HS-5 (cell line): ENCODE results near the gene HLA-DQA1.
"Not testable (repeated sequence)": the region's sequence is repeated elsewhere in the genome, so short reads cannot be mapped to it uniquely, and the experiment has no call there.

Experiments used
- DNase-seq: peaks from one replicate; pipeline ENCODE4 v3.0.0-alpha.2; 2012; ENCODE audit warnings: low read depth

The HLA-DQA1 gene

DNA sequence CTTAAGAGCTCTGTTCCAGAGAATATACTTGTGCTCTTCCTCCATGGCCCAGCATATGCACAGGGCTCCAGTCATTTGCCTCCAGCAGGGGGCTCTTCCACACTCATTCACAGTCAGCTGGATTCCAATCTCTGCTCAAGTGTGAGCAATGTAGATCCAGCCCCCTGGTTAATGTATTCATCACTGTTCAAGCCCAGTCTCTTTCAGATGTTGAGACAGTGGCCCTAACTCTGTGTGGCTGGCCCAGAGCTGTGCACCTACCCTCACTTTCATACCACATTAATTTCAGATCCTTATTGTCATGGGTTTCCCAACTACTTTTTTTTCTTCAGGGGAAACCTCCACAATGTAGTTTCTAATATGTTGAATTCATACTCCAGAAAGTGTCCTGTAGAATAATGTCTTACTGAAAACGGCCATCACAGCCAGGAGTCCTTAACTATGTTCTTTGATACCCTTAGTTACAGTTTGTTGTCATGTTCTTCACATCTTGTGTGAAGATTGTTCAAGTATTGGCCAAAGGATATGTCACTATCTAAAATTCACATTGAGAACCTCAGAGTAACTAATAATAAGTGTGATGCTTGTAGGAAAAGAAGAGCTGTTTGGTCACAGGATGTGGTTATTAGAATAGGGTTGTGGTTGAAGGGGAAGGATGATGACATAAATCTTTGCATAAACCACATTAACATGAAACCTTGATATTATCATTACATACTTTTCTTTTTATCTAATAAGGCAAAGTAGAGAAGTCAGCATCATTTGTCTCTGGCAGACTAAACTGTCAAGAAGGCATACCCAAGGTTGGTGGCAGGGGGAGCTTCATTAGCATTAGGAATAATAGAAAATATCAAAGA lies 14.4 kb upstream of the HLA-DQA1 start:
- no peak for DNase-seq

DNA sequence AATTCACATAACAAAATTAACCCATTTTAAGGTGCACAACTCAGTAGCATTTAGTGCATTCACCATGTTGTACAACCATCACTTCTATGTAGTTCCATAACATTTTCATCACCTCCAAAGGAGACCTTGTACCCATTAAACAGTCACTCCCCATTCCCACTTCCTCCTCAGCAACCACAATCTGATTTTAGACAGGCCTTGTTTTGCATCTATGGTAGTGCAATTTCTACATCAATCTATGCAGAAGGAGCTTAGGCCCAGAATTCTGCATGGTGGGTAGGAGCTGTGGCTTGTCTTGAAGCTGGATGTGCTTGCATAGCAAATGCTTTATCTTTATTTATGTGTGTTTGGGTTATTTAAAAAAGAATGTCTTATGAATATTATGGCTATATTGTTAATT lies 13.5 kb upstream of the HLA-DQA1 start:
- no peak for DNase-seq

DNA sequence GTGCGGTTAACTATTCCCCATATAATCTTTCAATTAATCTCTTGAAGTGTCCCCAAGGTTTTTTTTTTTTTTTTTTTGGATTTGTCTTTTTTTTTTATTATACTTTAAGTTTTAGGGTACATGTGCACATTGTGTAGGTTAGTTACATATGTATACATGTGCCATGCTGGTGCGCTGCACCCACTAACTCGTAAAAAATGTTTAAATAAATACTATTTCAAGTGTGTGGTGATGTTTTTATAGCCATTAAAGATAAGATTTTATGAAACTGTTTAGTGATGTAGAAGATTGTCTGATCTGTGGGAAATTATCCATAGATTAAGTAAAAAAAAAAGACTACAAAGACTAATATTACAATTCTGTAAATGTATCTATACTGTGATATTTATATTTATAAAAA lies 12.6 kb upstream of the HLA-DQA1 start:
- no peak for DNase-seq

DNA sequence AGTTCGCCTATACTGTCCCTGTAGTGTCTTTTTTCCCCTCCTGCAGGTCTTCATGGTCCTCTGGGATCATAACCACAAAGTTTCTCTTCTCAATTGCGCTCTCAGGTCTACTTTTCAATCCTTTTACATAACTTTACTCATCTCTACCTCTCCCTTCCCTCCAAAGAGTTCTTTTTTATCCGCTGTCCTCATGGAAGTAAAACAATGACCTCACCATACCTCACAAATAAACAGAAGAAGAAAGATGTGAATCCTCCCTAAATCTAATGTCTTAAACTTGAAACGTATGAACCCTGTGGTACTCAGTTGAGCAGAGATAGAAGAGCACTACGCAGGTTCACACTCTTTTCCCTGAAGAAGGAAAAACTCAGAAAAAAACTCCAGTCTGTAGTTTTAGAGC lies 12.1 kb upstream of the HLA-DQA1 start:
- no peak for DNase-seq

DNA sequence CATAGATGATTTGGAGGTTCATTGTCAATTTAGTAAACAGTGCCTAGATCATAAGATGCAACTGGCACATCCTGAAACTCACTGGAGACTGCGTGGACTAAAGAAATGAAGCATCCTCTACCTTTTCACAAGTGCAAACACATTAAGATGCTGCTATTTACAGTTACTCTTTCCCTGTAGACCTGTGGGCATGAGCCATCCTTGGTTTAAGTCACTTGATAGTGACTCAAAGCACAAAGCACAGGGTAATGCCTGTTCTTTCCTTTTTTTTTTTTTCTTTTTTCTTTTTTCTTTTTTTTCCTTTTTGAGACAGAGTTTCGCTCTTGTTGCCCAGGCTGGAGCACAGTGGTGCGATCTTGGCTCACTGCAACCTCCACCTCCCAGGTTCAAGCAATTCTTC lies 10.0 kb upstream of the HLA-DQA1 start:
- DNase-seq = no peak

DNA sequence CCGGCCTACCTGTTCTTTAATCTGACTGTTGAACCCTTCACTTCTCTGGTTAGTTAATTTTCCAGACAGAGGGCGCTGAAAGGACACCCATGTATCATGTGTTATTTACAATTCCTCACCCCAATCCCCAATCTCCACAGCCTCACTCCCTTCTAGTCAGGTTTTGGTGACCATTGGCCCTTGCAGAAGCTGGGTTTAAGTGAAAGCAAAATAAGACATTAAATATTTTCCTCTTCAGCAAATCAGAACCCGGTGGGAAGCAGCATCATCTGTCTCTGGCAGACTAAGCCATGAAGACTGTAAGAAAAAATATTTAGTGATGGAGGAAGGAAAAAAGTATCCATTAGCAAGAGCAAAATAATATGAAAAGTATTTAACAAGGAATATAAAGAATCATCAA lies 9.4 kb upstream of the HLA-DQA1 start:
- no peak for DNase-seq

DNA sequence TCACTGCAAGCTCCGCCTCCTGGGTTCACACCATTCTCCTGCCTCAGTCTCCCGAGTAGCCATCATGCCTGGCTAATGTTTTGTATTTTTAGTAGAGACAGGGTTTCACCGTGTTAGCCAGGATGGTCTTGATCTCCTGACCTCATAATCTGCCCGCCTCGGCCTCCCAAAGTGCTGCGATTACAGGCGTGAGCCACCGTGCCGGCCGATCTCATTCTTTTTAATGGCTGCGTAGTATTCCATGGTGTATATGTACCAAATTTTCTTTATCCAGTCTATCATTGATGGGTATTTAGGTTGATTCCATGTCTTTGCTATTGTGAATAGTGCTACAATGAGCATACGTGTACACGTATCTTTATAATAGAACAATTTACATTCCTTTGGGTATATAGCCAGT lies 7.4 kb upstream of the HLA-DQA1 start:
- DNase-seq = not testable (repeated sequence)

DNA sequence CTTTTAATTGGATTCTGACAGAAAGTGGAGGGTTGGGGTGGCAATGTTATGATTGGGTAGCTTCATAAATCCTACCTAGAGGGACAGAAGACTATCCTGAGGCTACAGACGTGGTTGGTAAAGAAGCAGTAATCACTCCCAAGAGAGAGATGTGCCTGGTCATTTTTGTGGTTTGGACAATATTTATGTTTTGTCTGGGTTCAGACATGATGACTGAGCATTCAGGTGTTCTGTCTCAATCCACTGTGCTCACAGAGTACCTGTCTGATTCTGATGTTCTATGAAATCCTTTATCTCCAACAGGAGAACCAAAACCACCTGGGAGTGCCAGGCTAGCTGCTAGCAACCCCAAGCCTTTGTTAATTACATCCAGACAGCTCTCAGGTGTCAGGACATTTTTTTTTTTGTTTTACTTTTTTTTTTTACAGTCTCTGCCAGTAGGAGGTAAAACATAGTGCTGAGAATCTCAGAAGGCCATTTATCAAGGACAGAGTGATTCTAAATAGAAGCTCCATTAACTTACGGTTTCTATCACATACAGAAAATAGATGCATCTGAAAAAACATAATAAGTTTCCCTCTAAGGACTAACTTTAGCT lies 1.6 kb upstream of the HLA-DQA1 start:
- DNase-seq = no peak

DNA sequence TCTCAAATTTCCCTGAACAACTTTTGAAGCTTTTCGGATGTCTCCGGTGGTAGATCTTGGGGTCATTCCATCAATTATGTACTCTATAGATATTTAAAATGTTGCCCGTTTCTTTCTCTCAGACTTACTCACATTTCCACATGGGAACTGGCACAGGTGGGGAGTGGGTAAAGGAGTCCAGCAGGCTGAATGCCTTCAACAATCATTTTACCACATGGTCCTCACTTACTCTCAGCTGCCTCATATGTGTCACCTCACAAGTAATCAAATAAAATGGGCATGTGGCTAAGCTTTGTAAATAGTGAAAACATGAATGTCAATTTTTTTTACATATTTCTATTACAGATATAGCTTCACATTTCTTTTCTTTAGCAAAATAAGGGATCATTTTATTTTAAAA lies 677 bp downstream of the HLA-DQA1 start:
- no peak for DNase-seq

DNA sequence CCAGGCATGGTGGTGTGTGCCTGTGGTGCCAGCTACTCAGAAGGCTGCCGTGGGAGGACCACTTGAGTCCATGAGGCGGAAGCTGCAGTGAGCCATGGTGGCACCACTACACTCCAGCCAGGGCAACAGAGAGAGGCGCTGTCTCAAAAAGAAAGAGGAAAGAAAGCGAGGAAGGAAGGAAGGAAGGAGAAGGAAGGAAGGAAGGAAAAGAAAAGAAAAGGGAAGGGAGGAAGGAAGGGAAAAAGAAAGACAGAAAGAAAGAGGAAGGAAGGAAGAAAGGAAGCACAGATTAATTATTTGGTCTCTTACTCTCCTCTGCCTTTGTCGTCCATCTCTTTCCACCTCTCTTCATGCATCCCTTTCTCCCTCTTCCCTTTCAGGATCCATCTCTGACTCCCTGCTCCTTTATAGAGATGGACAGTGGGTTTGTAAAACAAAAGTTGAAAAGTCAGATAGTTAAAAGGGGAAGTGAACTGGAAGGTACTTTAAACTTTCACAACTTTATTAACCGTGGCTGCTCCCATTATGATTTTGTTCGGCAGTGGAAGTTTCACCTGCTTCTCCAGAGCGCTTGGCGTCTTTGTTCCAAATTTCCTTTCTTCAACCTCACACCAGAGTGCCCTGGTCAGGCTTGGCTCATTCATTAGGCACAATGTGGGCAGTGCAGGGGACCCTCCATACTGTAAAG lies 1.5 kb downstream of the HLA-DQA1 start:
- DNase-seq = no peak

DNA sequence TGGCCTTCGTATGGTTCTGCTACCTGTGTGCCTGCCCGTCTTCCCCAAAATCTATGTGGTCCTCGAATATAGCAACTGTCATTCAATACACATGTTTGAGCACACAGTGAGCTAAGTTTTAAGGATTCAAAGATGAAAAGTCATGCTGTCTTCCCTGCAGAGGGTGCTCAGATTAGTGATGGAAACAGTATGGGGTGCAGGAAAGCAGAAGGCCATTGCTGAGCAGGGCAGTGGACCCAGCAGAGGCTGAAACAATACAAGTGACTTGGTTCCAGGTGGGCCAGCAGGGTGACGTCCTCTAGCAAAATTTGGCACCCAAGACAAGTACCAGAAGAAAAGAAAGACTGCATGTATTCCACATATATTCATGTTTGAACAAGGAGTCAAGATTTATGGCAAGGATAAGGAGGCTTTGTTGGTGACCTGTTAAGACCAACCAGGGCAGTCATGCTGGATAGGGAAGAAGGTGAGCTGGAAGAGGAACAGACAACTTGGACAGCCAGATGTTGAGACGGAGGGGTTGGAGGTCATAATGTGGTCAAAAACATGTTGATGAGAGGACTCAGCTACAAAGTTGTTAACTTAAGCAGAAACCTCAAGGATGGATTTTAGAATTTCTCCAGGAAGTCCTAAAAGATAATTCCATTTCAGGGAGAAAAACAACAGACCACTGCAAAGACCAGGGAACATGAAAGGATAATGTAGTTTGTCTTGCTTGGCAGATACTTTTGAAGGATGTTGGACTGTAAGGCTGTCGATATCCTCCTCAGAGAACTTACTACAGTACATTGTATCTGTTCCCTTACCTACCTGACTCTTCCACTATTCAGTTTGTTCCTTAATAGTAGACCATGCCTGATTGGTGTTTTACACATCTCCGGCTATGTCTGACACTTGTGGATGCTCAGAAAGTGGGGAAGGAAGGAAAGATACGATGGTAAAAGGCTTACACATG lies 2.5 kb downstream of the HLA-DQA1 start:
- no peak for DNase-seq

DNA sequence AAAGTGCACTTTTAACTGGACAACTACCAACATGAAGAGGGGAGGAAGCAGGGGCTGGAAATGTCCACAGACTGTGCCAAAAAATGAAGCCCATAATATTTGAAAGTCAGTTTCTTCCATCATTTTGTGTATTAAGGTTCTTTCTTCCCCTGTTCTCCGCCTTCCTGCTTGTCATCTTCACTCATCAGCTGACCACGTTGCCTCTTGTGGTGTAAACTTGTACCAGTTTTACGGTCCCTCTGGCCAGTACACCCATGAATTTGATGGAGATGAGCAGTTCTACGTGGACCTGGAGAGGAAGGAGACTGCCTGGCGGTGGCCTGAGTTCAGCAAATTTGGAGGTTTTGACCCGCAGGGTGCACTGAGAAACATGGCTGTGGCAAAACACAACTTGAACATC lies 3.9 kb downstream of the HLA-DQA1 start:
- DNase-seq = no peak

DNA sequence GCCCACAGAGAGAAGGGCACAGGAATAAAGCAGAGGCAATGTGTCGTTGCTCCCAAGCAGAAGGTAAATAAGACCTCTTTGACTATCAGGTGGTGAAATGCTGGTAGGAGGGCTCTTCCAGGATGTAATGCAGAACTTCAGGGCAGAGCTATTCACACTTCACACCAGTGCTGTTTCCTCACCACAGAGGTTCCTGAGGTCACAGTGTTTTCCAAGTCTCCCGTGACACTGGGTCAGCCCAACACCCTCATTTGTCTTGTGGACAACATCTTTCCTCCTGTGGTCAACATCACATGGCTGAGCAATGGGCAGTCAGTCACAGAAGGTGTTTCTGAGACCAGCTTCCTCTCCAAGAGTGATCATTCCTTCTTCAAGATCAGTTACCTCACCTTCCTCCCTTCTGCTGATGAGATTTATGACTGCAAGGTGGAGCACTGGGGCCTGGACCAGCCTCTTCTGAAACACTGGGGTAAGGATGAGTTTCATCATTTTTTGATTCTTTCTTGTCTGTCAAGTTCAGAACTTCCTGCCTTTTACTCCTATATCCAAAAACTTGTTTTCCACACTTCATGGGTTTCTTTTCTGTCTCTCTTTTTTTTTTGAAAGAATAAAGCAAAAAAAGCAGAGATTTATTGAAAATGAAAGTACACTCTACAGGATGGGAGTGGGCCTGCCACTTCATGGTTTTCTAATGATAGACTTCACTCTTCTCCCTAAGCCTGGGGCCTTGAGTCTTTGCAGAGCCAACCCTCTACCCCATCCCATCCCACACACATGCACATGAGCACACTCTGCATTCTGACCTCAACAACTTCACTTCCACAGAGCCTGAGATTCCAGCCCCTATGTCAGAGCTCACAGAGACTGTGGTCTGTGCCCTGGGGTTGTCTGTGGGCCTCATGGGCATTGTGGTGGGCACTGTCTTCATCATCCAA lies 4.8 kb downstream of the HLA-DQA1 start:
- DNase-seq = not testable (repeated sequence)

DNA sequence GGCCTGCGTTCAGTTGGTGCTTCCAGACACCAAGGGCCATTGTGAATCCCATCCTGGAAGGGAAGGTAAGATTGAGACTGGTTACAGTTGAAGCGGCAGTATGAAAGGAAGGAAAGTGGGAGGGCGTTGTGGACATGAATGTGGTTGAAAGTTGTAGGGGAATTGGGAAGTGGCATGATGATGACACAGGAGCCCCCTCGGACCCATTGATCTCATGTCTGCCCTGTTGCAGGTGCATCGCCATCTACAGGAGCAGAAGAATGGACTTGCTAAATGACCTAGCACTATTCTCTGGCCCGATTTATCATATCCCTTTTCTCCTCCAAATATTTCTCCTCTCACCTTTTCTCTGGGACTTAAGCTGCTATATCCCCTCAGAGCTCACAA lies 5.5 kb downstream of the HLA-DQA1 start:
- DNase-seq = no peak

DNA sequence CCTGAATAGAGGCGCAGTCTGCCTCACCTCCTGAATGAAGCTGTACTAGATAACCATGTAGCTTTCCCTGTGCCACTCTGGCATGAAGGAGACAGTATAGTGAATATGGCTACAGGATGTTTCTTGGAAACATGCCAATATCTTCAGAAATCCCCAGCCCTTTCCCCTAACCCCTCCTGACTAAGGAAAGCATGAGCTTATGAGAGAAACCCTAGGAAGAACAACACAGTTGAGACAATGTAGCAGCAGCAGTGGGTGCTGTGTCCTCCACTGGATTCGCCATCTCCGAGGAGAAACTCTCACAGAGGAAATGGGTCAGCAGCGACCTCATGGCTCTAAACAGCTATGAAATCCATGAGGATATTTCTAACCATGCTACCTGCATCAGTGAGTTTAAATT lies 6.7 kb downstream of the HLA-DQA1 start:
- no peak for DNase-seq

DNA sequence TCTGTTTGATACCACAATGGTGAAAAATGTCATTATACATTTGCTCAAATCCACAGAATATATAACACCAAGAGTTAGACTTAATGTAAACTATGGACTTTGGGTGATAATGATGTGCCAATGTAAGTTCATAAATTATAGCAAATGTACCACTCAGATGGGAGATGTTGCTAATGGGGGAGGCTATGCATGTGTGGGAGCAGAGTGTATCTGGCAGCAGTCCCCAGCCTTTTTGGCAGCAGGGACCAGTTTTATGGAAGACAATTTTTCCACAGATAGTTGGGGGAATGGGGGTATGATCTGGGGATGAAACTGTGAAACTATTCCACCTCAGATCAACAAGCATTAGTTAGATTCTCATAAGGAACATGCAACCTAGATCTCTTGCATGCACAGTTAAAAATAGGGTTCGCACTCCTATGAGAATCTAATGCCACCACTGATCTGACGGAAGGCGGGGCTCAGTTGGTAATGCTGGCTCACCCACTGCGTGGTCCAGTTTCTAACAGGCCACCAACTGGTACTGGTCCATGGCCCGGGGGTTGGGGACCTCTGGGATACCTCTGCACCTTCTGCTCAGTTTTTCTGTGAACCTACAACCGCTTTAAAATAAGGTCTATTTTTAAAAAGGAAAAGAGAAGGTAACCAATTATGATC lies 8.0 kb downstream of the HLA-DQA1 start:
- DNase-seq = no peak

DNA sequence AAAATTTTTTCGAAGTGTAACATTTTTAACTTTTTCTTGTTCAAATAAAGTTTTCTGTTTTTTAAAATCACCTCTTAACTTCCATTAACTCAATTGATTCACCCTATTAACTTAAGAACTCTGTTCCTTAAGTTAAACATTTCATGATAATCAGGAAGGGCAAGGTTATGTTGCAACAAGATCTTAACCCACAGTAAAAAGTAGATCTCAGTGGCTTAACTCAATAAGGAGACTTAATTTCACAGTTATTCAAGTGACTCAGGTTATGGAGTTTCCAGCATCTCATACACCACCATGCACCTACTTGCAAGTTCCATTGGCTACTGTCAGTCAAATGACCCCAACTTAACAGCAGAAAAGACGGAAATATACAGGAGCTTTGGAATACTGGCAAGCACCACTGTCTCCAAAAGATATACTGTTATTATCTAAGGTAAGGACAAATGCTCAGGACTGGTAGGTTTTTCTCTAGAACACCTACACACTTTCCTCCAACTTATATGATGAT lies 18.1 kb downstream of the HLA-DQA1 start:
- no peak for DNase-seq

DNA sequence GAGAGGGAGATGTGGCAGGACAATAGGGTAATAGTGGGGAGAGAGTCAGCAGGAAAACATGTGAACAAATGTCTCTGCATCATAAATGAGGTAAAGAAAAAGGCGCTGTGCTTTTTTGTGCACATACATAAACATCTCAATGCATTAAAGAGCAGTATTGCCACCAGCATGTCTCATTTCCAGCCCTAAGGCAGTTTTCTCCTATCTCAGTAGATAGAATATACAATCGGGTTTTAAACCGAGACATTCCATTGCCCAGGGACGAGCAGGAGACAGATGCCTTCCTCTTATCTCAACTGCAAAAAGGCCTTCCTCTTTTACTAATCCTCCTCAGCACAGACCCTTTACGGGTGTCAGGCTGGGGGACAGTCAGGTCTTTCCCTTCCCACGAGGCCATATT lies 20.1 kb downstream of the HLA-DQA1 start:
- not testable (repeated sequence) for DNase-seq

DNA sequence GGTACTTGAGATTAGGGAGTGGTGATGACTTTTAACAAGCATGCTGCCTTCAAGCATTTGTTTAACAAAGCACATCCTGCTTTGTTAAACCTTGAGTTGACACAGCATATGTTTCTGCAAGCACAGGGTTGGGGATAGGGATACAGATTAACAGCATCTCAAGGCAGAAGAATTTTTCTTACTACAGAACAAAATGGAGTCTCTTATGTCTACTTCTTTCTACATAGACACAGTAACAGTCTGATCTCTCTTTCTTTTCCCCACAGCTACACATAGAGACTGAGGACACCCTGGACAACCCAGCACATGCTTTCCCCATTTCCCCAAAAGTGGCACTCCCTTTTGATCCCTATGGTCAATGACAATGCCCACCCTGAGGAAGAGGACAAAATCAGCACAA lies 20.6 kb downstream of the HLA-DQA1 start:
- not testable (repeated sequence) for DNase-seq

DNA sequence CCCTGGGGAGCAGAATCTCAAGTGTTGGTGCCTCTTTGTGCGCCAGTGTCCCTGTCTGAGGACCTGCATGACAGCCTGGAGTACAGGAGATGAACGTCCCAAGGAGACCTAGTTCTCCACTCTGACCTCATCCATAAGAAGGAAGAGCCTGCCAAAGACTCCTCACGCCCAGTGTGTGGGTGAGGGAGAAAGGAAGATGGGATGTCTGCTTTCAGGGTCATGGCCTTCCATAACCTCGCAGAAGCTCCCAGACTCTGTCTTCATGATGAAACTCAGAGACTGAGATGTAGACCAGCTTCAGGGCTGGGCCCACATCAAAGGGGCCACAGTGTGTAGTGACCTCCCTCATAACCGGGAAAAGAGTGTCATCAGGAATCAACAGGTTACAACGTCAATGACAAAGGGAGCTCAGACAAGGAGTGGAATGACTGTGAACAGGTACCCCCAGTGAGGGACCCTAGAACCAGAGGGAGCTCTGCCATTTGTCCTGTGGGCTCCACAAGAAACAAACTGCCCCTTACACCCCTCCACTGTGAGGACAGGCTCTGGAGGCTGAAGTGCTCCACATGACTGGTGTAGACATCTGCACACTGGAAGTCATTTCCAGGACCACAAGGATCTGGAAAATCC lies 21.2 kb downstream of the HLA-DQA1 start:
- no peak for DNase-seq
